ENCODE results near the gene SPATA2. TPM values are rescaled to one million over a fixed set of nuclear protein-coding genes. Genes with fewer than 3 reads are reported as not detected.
A peak's percentile ranks its signal among the peaks of the same experiment; 100 is the strongest.

Gene SPATA2
- total and polyA plus RNA-seq, 2 donors (not counting 3 experiments of a cell fraction or from before 2014, with no cell fraction given) = 4.9 to 6.1 TPM

DNA sequence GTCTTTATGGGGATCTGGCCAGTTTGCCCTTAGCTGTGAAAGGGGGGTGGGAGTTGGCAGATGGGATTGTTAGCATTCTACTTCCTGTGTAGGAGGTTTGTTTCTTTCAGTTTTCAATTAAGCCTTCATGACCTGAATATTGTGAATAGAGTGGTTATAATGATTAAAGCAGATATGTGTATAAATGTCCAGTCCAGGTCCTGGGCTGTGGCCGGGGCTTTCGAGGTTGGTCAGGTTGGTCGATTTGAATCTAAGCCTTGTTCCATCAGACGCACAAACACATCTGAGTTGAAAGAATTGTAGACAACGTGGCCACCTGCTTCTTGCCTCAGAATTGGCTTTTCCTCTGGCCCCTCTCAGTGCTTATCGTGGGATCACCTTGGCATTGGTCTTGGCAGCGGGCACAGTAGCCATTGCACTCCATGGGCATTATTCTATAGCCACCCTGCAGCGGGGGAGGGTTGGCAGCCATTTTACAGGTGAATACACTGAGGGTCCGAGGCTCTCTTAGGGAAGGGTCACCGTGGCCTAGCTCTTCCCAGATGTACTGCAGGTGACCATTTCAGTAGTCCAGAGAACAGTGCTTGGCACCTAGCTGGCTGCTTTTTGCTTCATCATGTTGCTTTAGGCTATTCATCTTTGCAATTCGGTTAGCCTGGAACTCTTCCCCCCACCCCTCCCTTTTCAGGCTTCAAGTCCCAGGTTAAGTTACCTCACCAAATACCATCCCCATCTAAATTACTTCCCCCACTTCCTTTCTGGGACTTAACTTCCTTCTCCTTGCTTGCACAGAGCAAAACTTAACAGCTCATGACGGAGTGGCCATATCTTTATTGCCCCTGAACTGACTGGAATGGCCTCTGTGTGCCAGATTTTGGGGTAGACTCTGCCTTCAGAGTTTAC lies 21.9 kb upstream of the SPATA2 start:
- Histone ChIP-seq H3K4me3 (replicated peaks in 1 of 3; ENCODE audit: insufficient read depth in 1 of 3, low read depth in 1 of 3, low read length in 3 of 3) (peak overlapping the region; percentile 44 to 99 (median 82)), H3K9me3 (replicated peaks; ENCODE audit: control insufficient read depth, insufficient read depth, low read length) (no peaks in the 10 kb centered on the region), H3K9ac (replicated peaks; ENCODE audit: extremely low read depth, insufficient read depth, low read length) (peak overlapping the region; percentile 75), H3K36me3 (ENCODE audit: control insufficient read depth in 2 of 2, extremely low read depth in 1 of 2, insufficient read depth in 2 of 2, low read length in 2 of 2) (peaks cover 4 to 6% of the 10 kb centered on the region in 2 experiments), H3K4me1 (ENCODE audit: control insufficient read depth, extremely low read depth, insufficient read depth, low read length) (peaks cover 20% of the 10 kb centered on the region), H4K20me1 (replicated peaks; ENCODE audit: control insufficient read depth, extremely low read depth, insufficient read depth, low read length) (no peaks in the 10 kb centered on the region), H3K79me2 (ENCODE audit: control insufficient read depth, insufficient read depth, low read length) (peaks cover 50% of the 10 kb centered on the region), H3K9me1 (replicated peaks; ENCODE audit: control insufficient read depth, extremely low read depth, insufficient read depth, low read length) (no peaks in the 10 kb centered on the region), H3K27me3 (ENCODE audit: control insufficient read depth in 2 of 2, insufficient read depth in 2 of 2, low read length in 2 of 2) (no peaks in the 10 kb centered on the region), H3K27ac (ENCODE audit: insufficient read depth, low read depth, low read length) (peak overlapping the region; percentile 29), H3K4me2 (ENCODE audit: insufficient read depth, low read length) (peak overlapping the region; percentile 92), H2AFZ (ENCODE audit: low read depth, low read length) (peak overlapping the region; percentile 76)
- intact Hi-C loops (cut with micrococcal nuclease) (loop anchor here (2.0 kb wide), 1 partner anchor 22 kb away; the partner anchor contains the start of gene SPATA2), dilution Hi-C loops (cut with MboI; ENCODE audit: extremely low pct_ligation_motif_present, low sequenced_read_pairs) (no loop called here)
- TSS peak; percentile 31 for BruUV-seq (replicated peaks)
- FAIRE-seq = peak; percentile 40
- POLR2A ChIA-PET = no interaction called here
- TF ChIP-seq POLR2AphosphoS5 (IDR thresholded peaks at IDR 0.05; ENCODE audit: insufficient read depth, low read depth, low read length) = no peak
- no peak for TF ChIP-seq EZH2 (IDR thresholded peaks at IDR 0.05; ENCODE audit: borderline replicate concordance, low read depth, low read length, severe bottlenecking)
- no peak for TF ChIP-seq MYC (IDR thresholded peaks at IDR 0.05; ENCODE audit: low read depth, low read length)
- TF ChIP-seq, protein P1, sequence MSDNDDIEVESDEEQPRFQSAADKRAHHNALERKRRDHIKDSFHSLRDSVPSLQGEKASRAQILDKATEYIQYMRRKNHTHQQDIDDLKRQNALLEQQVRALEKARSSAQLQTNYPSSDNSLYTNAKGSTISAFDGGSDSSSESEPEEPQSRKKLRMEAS (IDR thresholded peaks at IDR 0.05; ENCODE audit: insufficient read depth, insufficient read length) = no peak
- TF ChIP-seq POLR2A (IDR thresholded peaks at IDR 0.05; ENCODE audit: low read depth, low read length) = no peak
- TF ChIP-seq, protein P2, sequence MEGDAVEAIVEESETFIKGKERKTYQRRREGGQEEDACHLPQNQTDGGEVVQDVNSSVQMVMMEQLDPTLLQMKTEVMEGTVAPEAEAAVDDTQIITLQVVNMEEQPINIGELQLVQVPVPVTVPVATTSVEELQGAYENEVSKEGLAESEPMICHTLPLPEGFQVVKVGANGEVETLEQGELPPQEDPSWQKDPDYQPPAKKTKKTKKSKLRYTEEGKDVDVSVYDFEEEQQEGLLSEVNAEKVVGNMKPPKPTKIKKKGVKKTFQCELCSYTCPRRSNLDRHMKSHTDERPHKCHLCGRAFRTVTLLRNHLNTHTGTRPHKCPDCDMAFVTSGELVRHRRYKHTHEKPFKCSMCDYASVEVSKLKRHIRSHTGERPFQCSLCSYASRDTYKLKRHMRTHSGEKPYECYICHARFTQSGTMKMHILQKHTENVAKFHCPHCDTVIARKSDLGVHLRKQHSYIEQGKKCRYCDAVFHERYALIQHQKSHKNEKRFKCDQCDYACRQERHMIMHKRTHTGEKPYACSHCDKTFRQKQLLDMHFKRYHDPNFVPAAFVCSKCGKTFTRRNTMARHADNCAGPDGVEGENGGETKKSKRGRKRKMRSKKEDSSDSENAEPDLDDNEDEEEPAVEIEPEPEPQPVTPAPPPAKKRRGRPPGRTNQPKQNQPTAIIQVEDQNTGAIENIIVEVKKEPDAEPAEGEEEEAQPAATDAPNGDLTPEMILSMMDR (IDR thresholded peaks at IDR 0.05; ENCODE audit: extremely low read depth in 1 of 2, insufficient read depth in 1 of 2, low read depth in 1 of 2, low read length in 2 of 2) = no peak
- TF ChIP-seq GATA2 (IDR thresholded peaks at IDR 0.05; ENCODE audit: insufficient read depth, insufficient read length, low read depth, low read length) = no peak
- TF ChIP-seq JUN (IDR thresholded peaks at IDR 0.05; ENCODE audit: borderline replicate concordance, insufficient read depth, insufficient read length, low read depth) = no peak
- TF ChIP-seq FOS (IDR thresholded peaks at IDR 0.05; ENCODE audit: borderline replicate concordance, insufficient read depth, low read length) = no peak
- CTCF ChIA-PET = interaction anchor here (1.1 to 2.7 kb wide), 8 partner anchors 9 to 148 kb away, joined by 3 to 14 read pairs (median 5); no protein-coding TSS in a partner anchor
- peak; percentile 19 for DNase-seq (ENCODE audit: low read depth, low spot score)

All from endothelial cell of umbilical vein (primary cell).